ENCODE data around the gene DACT1.

- TF ChIP-seq POLR2AphosphoS5 (IDR thresholded peaks at IDR 0.05) (no peak), CTCF (IDR thresholded peaks at IDR 0.05) (no peak), POLR2A (IDR thresholded peaks at IDR 0.05) (no peak)
Measured at GRCh38 chr14:58667900-58668299, 30.1 kb downstream of the DACT1 start.
